GM12874 (cell line): ENCODE results near the gene FAM168A.

Experiments
- TF ChIP-seq, protein P1 (sequence below): IDR thresholded peaks from 2 replicates; pipeline ENCODE4 v1.5.1; 2011; ENCODE audit warnings: low read depth, mild to moderate bottlenecking, control low read depth, low read length, moderate library complexity; ENCODE audit not compliant: insufficient read depth

FAM168A gene

DNA sequence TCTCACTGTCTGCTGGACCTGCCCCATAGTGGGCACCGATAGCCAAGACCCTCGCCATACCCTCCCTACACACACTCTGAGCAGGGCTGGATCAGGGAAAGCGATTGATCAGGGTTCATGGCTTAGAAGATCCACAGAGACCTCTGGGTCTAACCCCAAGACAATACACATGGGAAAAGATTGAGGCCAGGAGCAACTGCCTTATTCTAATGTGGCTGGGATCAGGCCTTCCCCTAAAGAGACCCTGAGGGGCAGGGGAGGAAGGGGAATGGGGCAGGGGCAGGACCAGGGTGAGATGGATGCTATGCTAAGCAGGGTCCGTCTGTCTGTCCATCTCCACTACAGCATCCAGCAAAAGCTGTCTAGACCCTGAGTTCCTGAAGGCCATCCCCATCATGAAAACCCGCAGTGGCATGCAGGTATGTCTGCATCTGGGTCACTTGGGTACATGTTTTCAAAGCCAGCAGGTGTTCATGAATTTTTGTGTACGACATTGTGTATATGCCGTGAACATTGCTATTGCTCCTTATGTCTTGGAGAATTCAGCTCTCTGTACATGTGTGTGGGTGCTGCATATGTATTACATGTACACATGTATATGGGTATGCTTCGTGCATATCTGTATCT, 237.1 kb downstream of the FAM168A start:
- TF ChIP-seq, protein P1, sequence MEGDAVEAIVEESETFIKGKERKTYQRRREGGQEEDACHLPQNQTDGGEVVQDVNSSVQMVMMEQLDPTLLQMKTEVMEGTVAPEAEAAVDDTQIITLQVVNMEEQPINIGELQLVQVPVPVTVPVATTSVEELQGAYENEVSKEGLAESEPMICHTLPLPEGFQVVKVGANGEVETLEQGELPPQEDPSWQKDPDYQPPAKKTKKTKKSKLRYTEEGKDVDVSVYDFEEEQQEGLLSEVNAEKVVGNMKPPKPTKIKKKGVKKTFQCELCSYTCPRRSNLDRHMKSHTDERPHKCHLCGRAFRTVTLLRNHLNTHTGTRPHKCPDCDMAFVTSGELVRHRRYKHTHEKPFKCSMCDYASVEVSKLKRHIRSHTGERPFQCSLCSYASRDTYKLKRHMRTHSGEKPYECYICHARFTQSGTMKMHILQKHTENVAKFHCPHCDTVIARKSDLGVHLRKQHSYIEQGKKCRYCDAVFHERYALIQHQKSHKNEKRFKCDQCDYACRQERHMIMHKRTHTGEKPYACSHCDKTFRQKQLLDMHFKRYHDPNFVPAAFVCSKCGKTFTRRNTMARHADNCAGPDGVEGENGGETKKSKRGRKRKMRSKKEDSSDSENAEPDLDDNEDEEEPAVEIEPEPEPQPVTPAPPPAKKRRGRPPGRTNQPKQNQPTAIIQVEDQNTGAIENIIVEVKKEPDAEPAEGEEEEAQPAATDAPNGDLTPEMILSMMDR, result no peak

DNA sequence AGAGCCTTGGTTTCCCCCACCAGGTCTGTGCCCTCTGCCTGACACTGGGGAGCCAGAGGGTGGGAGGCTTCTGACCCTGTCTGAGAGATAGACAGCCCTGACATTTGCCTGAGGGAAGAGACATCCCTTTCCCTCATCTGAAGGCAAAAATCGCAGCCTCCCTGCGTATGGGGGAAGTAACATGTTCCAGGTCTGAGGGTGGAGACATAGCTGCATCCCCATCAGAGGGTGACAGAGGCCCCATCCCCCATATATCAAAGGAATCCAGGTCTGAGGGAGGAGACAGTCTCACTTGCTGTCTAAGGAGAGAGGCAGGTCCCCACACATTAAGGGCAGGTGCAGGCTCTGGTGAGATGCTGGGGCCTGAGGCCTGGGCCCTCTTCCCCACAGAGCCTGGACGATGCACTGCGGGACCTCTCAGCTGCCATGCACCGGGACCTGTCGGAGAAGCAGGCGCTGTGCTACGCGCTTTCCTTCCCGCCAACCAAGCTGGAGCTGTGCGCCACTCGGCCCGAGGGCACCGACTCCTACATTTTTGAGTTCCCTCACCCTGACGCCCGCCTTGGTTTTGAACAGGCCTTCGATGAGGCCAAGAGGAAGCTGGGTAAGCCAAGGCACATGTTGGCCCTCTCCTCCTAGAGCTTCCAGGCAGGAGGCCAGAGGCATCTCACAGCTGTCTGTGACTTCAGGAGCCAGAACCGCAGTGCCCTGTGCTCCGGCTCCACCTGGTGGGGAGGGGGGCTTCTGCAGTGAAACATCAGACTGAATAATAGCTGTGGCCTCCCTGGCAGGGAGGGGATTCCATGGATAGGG, 237.8 kb downstream of the FAM168A start:
- TF ChIP-seq, protein P1, result peak; percentile 61

DNA sequence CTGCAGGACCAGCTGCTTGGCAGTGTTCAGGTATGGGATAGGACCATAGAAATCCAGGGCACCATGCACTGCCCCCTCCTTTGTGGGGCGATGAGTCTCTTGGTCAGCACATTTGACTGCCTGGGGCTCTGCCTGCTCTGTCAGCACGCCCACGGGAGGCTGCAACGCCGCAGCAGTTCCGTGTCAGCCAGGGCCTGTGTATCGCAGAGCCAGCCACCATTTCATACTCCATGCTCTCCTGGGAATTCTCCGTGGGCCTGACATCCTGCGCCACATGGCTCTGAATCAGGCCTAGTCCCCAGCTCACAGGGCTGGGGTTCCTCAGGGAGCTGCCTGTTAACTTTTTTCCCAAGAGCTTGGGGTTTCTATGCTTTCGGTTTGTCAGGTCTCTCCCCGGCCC, 238.6 kb downstream of the FAM168A start:
- TF ChIP-seq, protein P1, result no peak

DNA sequence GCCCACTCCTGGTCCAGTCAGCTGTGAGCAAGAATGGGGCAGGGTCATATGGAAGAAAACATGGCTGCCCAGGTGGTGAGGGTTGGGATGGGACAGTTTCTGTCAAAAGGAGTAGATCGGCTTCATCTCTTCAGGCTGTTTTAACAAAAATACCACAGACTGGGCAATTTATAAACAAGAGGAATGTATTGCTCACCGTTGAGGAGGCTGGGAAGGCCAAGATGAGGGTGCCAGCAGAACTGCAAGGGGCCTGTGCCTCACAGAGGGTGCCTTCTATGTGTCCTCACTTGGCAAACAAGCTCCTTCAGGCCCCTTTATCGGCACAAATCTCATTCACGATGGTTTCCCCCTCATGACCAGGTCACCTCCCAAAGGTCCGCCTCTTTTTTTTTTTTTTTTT, 239.8 kb downstream of the FAM168A start:
- TF ChIP-seq, protein P1, result no peak

DNA sequence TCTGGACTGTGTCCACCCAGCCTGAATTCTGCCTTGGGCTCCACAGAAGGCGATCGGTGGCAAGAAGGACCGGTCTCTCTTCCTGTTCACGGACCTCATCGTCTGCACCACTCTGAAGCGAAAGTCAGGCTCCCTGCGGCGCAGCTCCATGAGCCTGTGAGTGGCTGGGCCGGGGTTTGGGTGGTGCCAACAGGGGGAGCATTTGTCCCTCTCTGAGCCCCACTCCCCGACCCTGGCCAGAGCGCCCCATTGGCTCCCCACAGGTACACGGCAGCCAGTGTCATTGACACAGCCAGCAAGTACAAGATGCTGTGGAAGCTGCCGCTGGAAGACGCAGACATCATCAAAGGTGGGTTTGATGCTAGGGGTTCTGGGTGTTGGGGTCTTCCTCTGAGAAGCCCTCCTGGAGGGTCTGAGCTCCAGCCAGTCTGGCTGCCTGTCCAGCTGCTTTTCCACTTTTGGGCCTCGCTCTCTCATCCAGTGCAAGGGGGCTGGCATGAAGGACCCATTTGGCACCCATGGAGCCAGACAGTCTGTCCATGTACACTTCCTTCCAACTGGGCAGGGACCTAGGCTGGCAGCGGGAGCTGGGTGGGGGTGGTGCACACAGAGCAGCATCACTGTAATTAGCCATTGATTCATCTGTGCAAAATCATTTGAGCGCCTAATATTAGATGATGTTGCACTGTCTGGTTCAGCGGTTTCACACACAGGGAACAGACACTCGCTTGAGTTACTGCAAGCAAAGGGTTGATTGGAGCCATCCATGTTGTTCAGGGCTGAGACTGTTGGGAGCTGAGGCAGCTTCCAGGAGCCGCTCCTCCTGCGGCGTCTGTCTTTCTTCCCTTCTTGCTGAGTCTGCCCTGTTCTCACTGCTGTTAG, 240.7 kb downstream of the FAM168A start:
- TF ChIP-seq, protein P1, result no peak

DNA sequence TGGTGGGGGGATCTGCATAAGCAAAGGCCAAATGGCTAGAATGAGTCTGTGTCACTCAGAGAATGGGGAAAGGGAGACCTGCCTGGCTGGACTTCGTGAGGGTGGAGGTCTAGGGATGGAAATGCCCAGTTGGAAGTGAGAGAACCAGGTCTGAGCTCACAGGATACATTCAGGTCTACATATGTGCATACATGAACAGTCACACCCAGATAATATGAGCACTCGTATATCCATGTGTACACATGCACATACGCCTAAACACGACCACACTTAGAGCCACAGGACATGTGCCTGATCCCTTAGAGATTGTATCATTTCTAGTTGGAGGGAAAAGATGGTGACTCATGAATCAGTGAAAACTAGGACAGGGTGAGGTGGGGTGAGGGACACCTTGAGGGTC, 242.8 kb downstream of the FAM168A start:
- TF ChIP-seq, protein P1, result no peak

DNA sequence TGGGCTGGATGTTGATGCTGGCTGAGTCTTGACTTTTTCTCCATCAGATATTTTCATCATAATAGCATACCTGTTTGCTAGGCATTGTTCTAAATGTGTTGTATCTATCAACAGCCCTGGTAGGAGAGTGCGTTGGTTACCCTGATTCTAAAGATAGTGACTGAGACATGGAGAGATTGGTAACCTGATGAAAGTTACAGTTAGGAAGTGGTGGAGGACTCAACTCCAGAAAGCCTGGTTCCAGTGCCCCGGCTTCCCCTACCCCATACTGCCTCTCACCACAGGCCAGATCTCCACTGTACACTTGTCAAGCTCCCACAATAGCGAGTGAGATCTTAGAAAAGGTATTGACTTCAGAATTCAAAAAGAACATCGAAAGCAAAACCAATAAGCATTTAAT, 244.5 kb downstream of the FAM168A start:
- TF ChIP-seq, protein P1, result no peak
